ENCODE data around the gene ERN2. TPM values are rescaled to one million over a fixed set of nuclear protein-coding genes. Genes with fewer than 3 reads are reported as not detected.
A peak's percentile ranks its signal among the peaks of the same experiment; 100 is the strongest.
"Not testable (repeated sequence)": the region's sequence is repeated elsewhere in the genome, so short reads cannot be mapped to it uniquely, and the experiment has no call there.

The ERN2 gene
- total RNA-seq, 2 donors from 2014 or later = 121 to 191 TPM

DNA sequence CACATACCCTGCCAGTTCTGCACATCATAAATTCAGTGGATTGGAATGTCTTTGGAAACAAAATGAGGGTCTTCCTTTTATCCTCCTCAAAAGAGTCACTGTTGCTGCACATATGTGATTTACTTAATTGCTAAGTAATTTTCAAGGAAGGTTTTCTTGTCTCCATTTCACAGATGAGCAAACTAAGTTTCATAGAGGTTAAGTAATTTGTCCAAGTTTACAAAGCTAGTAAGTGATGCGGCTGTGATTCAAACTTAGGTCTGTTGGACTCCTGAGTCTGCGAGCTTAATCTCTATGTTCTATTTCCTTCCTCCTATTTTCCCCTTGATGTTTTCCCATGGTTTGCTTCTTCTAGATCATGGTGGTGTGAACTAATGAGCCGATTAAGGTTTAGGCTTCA is 13.7 kb upstream of the ERN2 start:
- no peaks in the 10 kb centered on the region for H3K9me3 ChIP-seq
- no peak overlapping the region for H3K4me3 ChIP-seq
- TF ChIP-seq, protein P1, sequence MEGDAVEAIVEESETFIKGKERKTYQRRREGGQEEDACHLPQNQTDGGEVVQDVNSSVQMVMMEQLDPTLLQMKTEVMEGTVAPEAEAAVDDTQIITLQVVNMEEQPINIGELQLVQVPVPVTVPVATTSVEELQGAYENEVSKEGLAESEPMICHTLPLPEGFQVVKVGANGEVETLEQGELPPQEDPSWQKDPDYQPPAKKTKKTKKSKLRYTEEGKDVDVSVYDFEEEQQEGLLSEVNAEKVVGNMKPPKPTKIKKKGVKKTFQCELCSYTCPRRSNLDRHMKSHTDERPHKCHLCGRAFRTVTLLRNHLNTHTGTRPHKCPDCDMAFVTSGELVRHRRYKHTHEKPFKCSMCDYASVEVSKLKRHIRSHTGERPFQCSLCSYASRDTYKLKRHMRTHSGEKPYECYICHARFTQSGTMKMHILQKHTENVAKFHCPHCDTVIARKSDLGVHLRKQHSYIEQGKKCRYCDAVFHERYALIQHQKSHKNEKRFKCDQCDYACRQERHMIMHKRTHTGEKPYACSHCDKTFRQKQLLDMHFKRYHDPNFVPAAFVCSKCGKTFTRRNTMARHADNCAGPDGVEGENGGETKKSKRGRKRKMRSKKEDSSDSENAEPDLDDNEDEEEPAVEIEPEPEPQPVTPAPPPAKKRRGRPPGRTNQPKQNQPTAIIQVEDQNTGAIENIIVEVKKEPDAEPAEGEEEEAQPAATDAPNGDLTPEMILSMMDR (IDR thresholded peaks at IDR 0.05) = no peak
- H3K36me3 ChIP-seq = no peaks in the 10 kb centered on the region
- intact Hi-C loops (cut with DNase I) = no loop called here
- no peaks in the 10 kb centered on the region for H3K4me1 ChIP-seq
- no peaks in the 10 kb centered on the region for H3K27me3 ChIP-seq
- no peak overlapping the region for H3K9ac ChIP-seq (ENCODE audit: low read depth in 2 of 2, low read length in 2 of 2)
- no peak for DNase-seq
- H3K27ac ChIP-seq = no peak overlapping the region

DNA sequence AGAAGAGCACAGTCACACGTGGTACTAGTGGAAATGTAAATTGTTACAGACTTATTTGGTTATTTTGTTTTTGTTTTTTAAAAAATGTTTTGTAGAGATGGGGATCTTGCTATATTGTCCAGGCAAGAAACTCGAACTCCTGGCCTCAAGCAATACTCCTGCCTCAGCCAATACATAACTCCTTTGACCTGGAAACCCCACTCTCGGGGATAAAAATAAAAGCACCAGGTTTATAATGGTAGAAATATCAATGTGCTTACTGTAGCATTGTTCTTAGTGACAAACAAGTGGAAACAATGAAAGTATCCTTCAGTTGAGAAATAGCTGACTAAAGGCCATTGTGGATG is 11.7 kb upstream of the ERN2 start:
- intact Hi-C loops (cut with DNase I) = no loop called here
- TF ChIP-seq, protein P1 (IDR thresholded peaks at IDR 0.05) = no peak
- no peak for DNase-seq

GRCh38 chr16:23724096-23724784 is 11.2 kb upstream of the ERN2 start:
- no peak overlapping the region for H3K4me3 ChIP-seq

More for the DNA sequence above, 11.7 kb upstream of the ERN2 start:
- Histone ChIP-seq H3K36me3 (no peaks in the 10 kb centered on the region), H3K27me3 (no peaks in the 10 kb centered on the region), H3K4me3 (no peak overlapping the region), H3K9me3 (no peaks in the 10 kb centered on the region), H3K9ac (ENCODE audit: low read depth in 2 of 2, low read length in 2 of 2) (no peak overlapping the region), H3K27ac (no peak overlapping the region), H3K4me1 (no peaks in the 10 kb centered on the region)

GRCh38 chr16:23722613-23723240 is 9.7 kb upstream of the ERN2 start:
- H3K9me3 ChIP-seq; H3K9ac ChIP-seq (ENCODE audit: low read depth in 2 of 2, low read length in 2 of 2); H3K4me3 ChIP-seq; H3K27me3 ChIP-seq; H3K27ac ChIP-seq; intact Hi-C loops (cut with DNase I); H3K4me1 ChIP-seq; H3K36me3 ChIP-seq; DNase-seq: not testable (repeated sequence)

More at GRCh38 chr16:23724096-23724784, 11.2 kb upstream of the ERN2 start:
- Histone ChIP-seq H3K27ac (no peak overlapping the region), H3K4me1 (no peaks in the 10 kb centered on the region), H3K9ac (ENCODE audit: low read depth in 2 of 2, low read length in 2 of 2) (no peak overlapping the region), H3K9me3 (no peaks in the 10 kb centered on the region), H3K27me3 (no peaks in the 10 kb centered on the region), H3K36me3 (no peaks in the 10 kb centered on the region)
- TF ChIP-seq, protein P1 (IDR thresholded peaks at IDR 0.05) = no peak
- intact Hi-C loops (cut with DNase I) = no loop called here
- no peak for DNase-seq

DNA sequence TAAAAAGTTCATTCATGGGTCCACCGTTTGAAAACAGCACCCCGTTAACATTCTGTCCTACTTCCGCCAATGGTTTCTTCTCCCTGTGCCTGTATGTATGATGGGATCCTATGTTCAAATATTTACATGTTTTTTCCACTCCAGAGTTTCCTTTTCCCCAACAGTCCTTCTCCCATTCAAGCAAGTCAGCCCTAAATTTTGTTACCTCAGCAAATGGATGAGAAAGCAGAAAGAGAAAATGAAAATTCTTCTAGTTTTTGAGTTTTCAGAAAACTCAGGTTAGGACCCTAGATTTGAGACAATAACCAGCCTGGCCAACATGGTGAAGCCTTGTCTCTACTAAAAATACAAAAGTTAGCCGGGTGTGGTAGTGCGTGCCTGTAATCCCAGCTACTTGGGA is 3.5 kb upstream of the ERN2 start:
- Histone ChIP-seq H3K9ac (ENCODE audit: low read depth in 2 of 2, low read length in 2 of 2) (no peak overlapping the region), H3K27me3 (no peaks in the 10 kb centered on the region), H3K4me3 (no peak overlapping the region), H3K27ac (no peak overlapping the region), H3K36me3 (no peaks in the 10 kb centered on the region), H3K4me1 (no peaks in the 10 kb centered on the region), H3K9me3 (no peaks in the 10 kb centered on the region)
- intact Hi-C loops (cut with DNase I) = no loop called here
- TF ChIP-seq, protein P1 (IDR thresholded peaks at IDR 0.05) = no peak
- no peak for DNase-seq

DNA sequence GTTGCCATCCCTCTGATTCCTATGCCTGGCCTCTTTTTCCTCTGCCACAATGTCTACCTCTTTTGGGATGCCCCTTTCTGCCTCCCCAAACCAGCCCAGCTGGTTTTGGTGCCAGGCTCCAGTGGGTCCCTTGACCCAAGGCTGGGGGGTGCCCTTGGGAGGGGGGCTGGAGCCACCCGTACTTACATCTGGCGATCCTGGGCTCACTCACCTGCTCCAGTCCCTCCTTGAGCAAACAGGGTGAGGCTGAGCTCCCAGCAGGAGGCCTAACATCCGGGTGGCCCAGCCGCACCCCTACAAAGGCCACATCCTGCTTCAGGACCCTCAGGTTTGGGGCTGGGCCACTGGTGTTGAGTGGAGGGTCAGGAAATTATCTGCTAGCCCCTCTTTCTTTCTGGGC is 1.2 kb downstream of the ERN2 start:
- Histone ChIP-seq H3K4me3 (peak overlapping the region; percentile 59), H3K27me3 (no peaks in the 10 kb centered on the region), H3K9me3 (no peaks in the 10 kb centered on the region), H3K4me1 (no peaks in the 10 kb centered on the region), H3K27ac (peak overlapping the region; percentile 72), H3K36me3 (peaks cover 2% of the 10 kb centered on the region), H3K9ac (ENCODE audit: low read depth in 2 of 2, low read length in 2 of 2) (peak overlapping the region; percentile 27 to 93)
- DNase-seq = peak; percentile 82
- TF ChIP-seq, protein P1 (IDR thresholded peaks at IDR 0.05) = no peak
- intact Hi-C loops (cut with DNase I) = no loop called here
